Right atrium auricular region (tissue), 2 donors: ENCODE data around the gene MGP. TPM values are rescaled to one million over a fixed set of nuclear protein-coding genes. Genes with fewer than 3 reads are reported as not detected.

ENCODE experiments used
- DNase-seq: peaks from one replicate; pipeline ENCODE4 v3.0.0-alpha.2; 2019; ENCODE audit warnings: low spot score
- H3K27ac ChIP-seq, 2 donors: fragments of 200-600 bp; sonication (generic); 1 replicate in 1 of 2; 2 replicates in 1 of 2; pipeline ENCODE4 v1.5.1; 2016 to 2019
- H3K27me3 ChIP-seq, 2 donors: fragments of 200-600 bp; sonication (generic); one replicate each; pipeline versions ENCODE4 v1.5.1 to v1.6.0; 2017 to 2019
- H3K36me3 ChIP-seq: fragments of 200-600 bp; sonication (generic); one replicate; pipeline ENCODE4 v1.5.1; 2016
- H3K4me1 ChIP-seq, 2 donors: fragments of 200-600 bp; sonication (generic); one replicate each; pipeline versions ENCODE4 v1.5.1 to v1.6.0; 2017 to 2019
- H3K4me3 ChIP-seq, 2 donors: fragments of 200-600 bp; sonication (generic); 1 replicate in 1 of 2; 2 replicates in 1 of 2; pipeline ENCODE4 v1.5.1; 2017 to 2019; ENCODE audit warnings: mild to moderate bottlenecking in 1 of 2, moderate library complexity in 1 of 2
- H3K9me3 ChIP-seq, 2 donors: fragments of 200-600 bp; sonication (generic); one replicate each; pipeline ENCODE4 v1.5.1; 2019
- total RNA-seq, 2 donors: library from RNA; depleted of rRNA; stranded (reverse); fragments of >200 nt; gene quantifications; one replicate each; pipeline ENCODE4 v1.1.0, GENCODE V29; 2016
- TF ChIP-seq, protein P1 (sequence below), 2 donors: fragments of 200-600 bp; sonication (generic); IDR thresholded peaks; one replicate each; pipeline ENCODE4 v1.5.1; 2019; ENCODE audit warnings: antibody characterized with exemption in 2 of 2

The MGP gene
- total RNA-seq, 2 donors from 2014 or later: 287 to 454 TPM

DNA sequence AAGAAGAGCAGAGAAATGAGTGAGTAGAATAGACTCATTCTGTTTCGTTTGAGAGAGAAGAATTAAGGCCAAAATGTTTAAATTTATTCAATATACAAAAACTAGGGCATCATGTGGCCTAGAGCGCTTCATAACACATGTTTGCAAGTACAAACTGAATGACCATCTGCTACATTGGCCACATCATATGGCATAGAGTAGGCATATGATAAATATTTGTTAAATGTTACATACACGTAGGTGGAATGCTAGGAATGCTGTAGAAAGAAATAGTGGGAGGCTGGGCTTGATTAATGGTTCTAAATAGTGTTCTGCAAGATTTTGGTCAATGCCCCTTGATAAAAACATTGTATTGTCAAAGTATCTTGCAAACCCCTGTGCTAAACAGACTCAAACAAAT lies 10.8 kb downstream of the MGP start:
- no peaks in the 10 kb centered on the region for H3K4me1 ChIP-seq
- no peaks in the 10 kb centered on the region for H3K27me3 ChIP-seq
- no peak overlapping the region for H3K27ac ChIP-seq
- H3K4me3 ChIP-seq: no peak overlapping the region
- H3K9me3 ChIP-seq: no peaks in the 10 kb centered on the region
- DNase-seq: no peak
- TF ChIP-seq, protein P1, sequence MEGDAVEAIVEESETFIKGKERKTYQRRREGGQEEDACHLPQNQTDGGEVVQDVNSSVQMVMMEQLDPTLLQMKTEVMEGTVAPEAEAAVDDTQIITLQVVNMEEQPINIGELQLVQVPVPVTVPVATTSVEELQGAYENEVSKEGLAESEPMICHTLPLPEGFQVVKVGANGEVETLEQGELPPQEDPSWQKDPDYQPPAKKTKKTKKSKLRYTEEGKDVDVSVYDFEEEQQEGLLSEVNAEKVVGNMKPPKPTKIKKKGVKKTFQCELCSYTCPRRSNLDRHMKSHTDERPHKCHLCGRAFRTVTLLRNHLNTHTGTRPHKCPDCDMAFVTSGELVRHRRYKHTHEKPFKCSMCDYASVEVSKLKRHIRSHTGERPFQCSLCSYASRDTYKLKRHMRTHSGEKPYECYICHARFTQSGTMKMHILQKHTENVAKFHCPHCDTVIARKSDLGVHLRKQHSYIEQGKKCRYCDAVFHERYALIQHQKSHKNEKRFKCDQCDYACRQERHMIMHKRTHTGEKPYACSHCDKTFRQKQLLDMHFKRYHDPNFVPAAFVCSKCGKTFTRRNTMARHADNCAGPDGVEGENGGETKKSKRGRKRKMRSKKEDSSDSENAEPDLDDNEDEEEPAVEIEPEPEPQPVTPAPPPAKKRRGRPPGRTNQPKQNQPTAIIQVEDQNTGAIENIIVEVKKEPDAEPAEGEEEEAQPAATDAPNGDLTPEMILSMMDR (IDR thresholded peaks at IDR 0.05): no peak
- no peaks in the 10 kb centered on the region for H3K36me3 ChIP-seq

DNA sequence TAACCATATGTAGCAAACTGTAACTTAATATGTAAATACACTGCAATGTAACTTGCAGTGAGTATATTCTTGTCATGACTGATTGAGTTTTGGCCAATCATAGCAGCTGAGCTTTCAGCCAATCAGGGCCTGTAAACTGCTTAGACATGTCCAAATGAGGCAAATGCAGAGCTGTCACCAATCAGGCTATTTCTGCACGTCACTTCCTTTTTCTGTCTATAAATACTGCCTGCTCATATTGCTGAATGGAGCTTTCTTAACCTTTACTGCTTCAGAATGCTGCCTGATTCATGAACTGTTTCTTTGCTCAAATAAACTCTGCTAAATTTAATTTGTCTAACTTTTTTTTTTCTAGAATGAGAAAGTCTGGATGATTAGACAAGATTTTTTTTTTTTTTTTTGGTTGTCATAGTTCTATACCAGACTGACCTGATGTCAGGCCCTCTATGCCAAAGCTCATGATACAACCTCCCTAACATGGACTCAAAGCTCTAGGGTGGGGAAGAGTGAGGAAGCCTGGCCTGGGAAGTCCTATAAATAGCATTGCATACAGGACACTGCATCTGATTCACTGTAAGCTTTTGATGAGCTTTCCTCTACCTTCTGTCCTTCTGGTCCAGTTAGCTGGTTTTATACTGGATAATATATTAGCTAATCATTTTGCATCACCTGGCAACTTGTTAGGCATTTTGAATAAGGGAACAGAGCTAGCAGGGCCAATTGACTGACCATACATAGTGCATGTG lies 12.0 kb downstream of the MGP start:
- Histone ChIP-seq H3K27me3 (no peaks in the 10 kb centered on the region), H3K27ac (no peak overlapping the region), H3K36me3 (no peaks in the 10 kb centered on the region), H3K9me3 (no peaks in the 10 kb centered on the region), H3K4me3 (no peak overlapping the region), H3K4me1 (no peaks in the 10 kb centered on the region)
- TF ChIP-seq, protein P1 (IDR thresholded peaks at IDR 0.05): no peak
- no peak for DNase-seq

DNA sequence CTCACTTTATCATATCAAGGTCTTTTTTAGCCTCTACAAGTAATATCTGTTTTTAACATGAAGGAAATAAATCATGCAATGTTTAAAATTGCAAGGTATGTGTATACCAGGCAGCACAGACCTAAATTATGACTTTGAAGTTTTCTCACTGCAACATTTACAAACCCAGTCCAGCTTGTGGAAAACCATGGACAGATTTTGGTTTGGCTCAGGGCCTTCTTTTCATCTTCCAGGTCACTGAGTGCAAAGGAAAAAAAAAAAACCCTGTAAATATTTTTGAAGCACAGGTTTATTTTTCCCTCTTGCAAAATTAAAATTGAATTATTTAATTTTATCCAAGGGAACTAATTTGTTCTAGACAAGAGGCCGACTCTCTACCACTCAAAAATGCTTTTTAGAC lies 13.8 kb downstream of the MGP start:
- TF ChIP-seq, protein P1 (IDR thresholded peaks at IDR 0.05): no peak
- Histone ChIP-seq H3K27ac (no peak overlapping the region), H3K4me3 (no peak overlapping the region), H3K27me3 (no peaks in the 10 kb centered on the region), H3K36me3 (no peaks in the 10 kb centered on the region), H3K9me3 (no peaks in the 10 kb centered on the region), H3K4me1 (no peaks in the 10 kb centered on the region)
- no peak for DNase-seq

DNA sequence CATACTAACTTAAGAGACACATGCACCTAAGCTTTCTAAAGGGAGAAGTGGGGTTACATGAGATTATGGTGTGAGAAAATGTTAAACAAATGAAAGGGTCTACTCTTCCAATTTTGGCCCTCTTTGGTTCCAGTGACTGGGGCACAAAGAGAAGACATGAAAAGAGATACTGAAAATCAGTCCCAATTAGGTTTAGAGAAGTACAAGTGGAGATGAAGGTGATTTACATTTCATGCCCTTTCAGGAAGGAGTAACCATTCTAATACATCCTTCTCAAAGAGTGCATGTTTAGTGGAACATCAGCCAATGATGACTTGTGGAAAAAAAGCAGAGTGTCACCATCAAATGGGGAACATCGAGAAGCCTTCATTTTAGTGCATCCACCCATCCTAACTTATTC lies 14.4 kb downstream of the MGP start:
- no peak for DNase-seq
- no peaks in the 10 kb centered on the region for H3K36me3 ChIP-seq
- no peaks in the 10 kb centered on the region for H3K9me3 ChIP-seq
- no peaks in the 10 kb centered on the region for H3K4me1 ChIP-seq
- TF ChIP-seq, protein P1 (IDR thresholded peaks at IDR 0.05): no peak
- no peak overlapping the region for H3K4me3 ChIP-seq
- H3K27me3 ChIP-seq: no peaks in the 10 kb centered on the region
- no peak overlapping the region for H3K27ac ChIP-seq

DNA sequence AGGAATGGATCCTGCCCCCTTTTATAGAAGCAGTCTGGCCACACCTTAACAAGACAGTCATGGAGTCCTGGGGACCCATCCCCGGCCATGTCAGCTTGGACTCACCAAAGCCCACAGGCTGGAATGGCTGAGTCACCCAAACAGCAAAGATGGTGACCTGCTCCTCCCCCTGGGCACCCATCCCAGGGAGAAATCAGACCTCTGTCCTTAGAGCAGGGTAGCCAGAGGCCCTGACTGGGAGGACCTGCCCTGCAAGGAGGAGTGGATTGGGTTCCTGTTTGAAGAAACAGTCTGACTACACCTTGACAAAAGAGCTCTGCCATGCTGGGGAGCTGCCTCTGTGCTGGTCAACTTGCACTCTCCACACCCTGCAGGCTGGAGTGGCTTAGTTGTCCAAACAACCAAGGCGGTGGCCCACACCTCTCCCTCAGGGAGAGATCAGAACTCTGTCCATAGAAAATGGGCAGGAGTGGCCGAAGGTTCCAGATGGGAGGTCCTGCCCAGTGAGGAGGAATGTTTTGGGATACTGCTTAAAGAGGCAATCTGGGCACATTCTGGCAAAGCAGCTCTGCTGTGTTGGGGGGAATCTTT lies 16.6 kb downstream of the MGP start:
- Histone ChIP-seq H3K27ac (no peak overlapping the region), H3K4me3 (no peak overlapping the region), H3K27me3 (no peaks in the 10 kb centered on the region), H3K9me3 (no peaks in the 10 kb centered on the region), H3K36me3 (no peaks in the 10 kb centered on the region), H3K4me1 (no peaks in the 10 kb centered on the region)
- DNase-seq: no peak
- TF ChIP-seq, protein P1 (IDR thresholded peaks at IDR 0.05): no peak
